Amygdala (tissue), 56 donors: ENCODE results near the gene SLC66A1.

ENCODE experiments used
- DNase-seq, 56 donors: peaks; one replicate each; lab custom pipeline; 2025; lab: John Stamatoyannopoulos, UW

SLC66A1 gene

GRCh38 chr1:19323987-19324664 lies 12.0 kb downstream of the SLC66A1 start:
- DNase-seq = no peak

GRCh38 chr1:19324665-19324990 lies 12.5 kb downstream of the SLC66A1 start:
- DNase-seq = no peak

GRCh38 chr1:19325368-19325957 lies 13.3 kb downstream of the SLC66A1 start:
- no peak for DNase-seq

GRCh38 chr1:19325958-19326747 lies 14.0 kb downstream of the SLC66A1 start:
- DNase-seq = no peak

- no peak for DNase-seq
Observed at GRCh38 chr1:19326748-19327065, 14.6 kb downstream of the SLC66A1 start.

- no peak for DNase-seq
Observed at GRCh38 chr1:19327301-19327700, 15.2 kb downstream of the SLC66A1 start.

- DNase-seq = no peak
Observed at GRCh38 chr1:19327736-19328135, 15.6 kb downstream of the SLC66A1 start.

GRCh38 chr1:19328486-19328885 lies 16.4 kb downstream of the SLC66A1 start:
- DNase-seq = no peak

GRCh38 chr1:19329188-19329587 lies 17.1 kb downstream of the SLC66A1 start:
- no peak for DNase-seq

- no peak for DNase-seq
Observed at GRCh38 chr1:19329611-19330010, 17.5 kb downstream of the SLC66A1 start.

GRCh38 chr1:19330449-19331135 lies 18.5 kb downstream of the SLC66A1 start:
- no peak for DNase-seq

GRCh38 chr1:19331262-19331878 lies 19.2 kb downstream of the SLC66A1 start:
- DNase-seq = no peak

GRCh38 chr1:19332832-19333231 lies 20.7 kb downstream of the SLC66A1 start:
- DNase-seq = no peak

GRCh38 chr1:19333587-19334354 lies 21.6 kb downstream of the SLC66A1 start:
- DNase-seq = no peak

- DNase-seq = no peak
Observed at GRCh38 chr1:19336543-19336942, 24.4 kb downstream of the SLC66A1 start.

- DNase-seq = no peak
Observed at GRCh38 chr1:19337289-19337688, 25.2 kb downstream of the SLC66A1 start.

GRCh38 chr1:19338323-19338762 lies 26.2 kb downstream of the SLC66A1 start:
- no peak for DNase-seq

- DNase-seq = no peak
Observed at GRCh38 chr1:19339214-19339861, 27.2 kb downstream of the SLC66A1 start.

GRCh38 chr1:19340387-19340937 lies 28.3 kb downstream of the SLC66A1 start:
- DNase-seq = no peak
